Stomach (tissue), 9 donors: Measurements from ENCODE around the gene ZCWPW1. TPM values are rescaled to one million over a fixed set of nuclear protein-coding genes. Genes with fewer than 3 reads are reported as not detected.

ENCODE experiments used
- DNase-seq, 2 donors: peaks; one replicate each; pipeline versions ENCODE4 v3.0.0 to v3.0.0-alpha.2; 2013 to 2019
- H3K27ac ChIP-seq, 5 donors: fragments of 200-600 bp in 4 of 5; sonication (generic) in 4 of 5; one replicate each; pipeline ENCODE4 v1.5.1; 2013 to 2019; ENCODE audit warnings: mild to moderate bottlenecking in 1 of 5, moderate library complexity in 1 of 5
- H3K27me3 ChIP-seq, 3 donors: fragments of 200-600 bp; sonication (generic); one replicate each; pipeline ENCODE4 v1.5.1; 2017 to 2019; ENCODE audit warnings: mixed run types in 1 of 3
- H3K36me3 ChIP-seq, 4 donors: fragments of 200-600 bp; sonication (generic); 1 replicate in 3 of 4; 2 replicates in 1 of 4; pipeline ENCODE4 v1.5.1; 2016 to 2019
- H3K4me1 ChIP-seq, 4 donors: fragments of 200-600 bp; sonication (generic); one replicate each; pipeline ENCODE4 v1.5.1; 2016 to 2019
- H3K4me3 ChIP-seq, 4 donors: fragments of 200-600 bp; sonication (generic) in 3 of 4; one replicate each; pipeline ENCODE4 v1.5.1; 2016 to 2019; ENCODE audit warnings: mild to moderate bottlenecking in 1 of 4
- H3K9me3 ChIP-seq, 4 donors: fragments of 200-600 bp; sonication (generic); one replicate each; pipeline ENCODE4 v1.5.1; 2016 to 2019
- CTCF ChIP-seq, 7 experiments: fragments of 450-650 bp in 4 of 7; fragments of 200-600 bp in 3 of 7; sonication (generic) in 3 of 7; IDR thresholded peaks; one replicate each; pipeline ENCODE4 v1.5.1; 2016 to 2019; ENCODE audit warnings: antibody characterized with exemption in 7 of 7, control low read depth in 2 of 7, mild to moderate bottlenecking in 1 of 7
- EP300 ChIP-seq: sonication (generic); formaldehyde crosslinking; IDR thresholded peaks from one replicate; pipeline ENCODE4 v1.6.1; 2017; ENCODE audit warnings: antibody characterized with exemption
- POLR2A ChIP-seq, 4 donors: fragments of 450-650 bp; IDR thresholded peaks; one replicate each; pipeline ENCODE4 v1.6.1; 2016; ENCODE audit warnings: antibody characterized with exemption in 4 of 4, control low read depth in 2 of 4, mild to moderate bottlenecking in 1 of 4, moderate library complexity in 1 of 4
- POLR2AphosphoS5 ChIP-seq, 3 donors: sonication (generic); formaldehyde crosslinking; IDR thresholded peaks; one replicate each; pipeline ENCODE4 v1.6.1; 2016; ENCODE audit warnings: antibody characterized with exemption in 3 of 3
- WGBS, 5 donors: extraction: QIAGEN DNeasy Blood & Tissue Kit in 3 of 5; methylation state at CpG; one replicate each; pipeline versions ENCODE4 v1.1.5 to v1.1.7; 2013 to 2018; 5-methylcytosine and 5-hydroxymethylcytosine counted together
- intact Hi-C: fragments of 100-400 bp; cut with DNase I; formaldehyde crosslinking; loops from one replicate; pipeline ENCODE4 v1.15.1; 2023; ENCODE audit warnings: low total_unique reads
- polyA plus RNA-seq, 3 donors: library from polyadenylated mRNA; stranded (reverse); fragments of 200-250 nt; gene quantifications; one replicate each; pipeline ENCODE4 v1.2.3, GENCODE V29; 2013
- total RNA-seq, 5 donors: library from RNA; depleted of rRNA; stranded (reverse); fragments of >200 nt; gene quantifications; one replicate each; pipeline versions ENCODE4 v1.1.0 to v1.2.3, GENCODE V29; 2014 to 2016
- donor health status: healthy with polysubstance abuse.
- donor health status: Bipolar disorder and iron deficiency.
- donor health status: healthy.

The ZCWPW1 gene
- total and polyA plus RNA-seq, 8 donors, result 0.89 to 44.3 (median 5.2) TPM; not detected in 1

- intact Hi-C loops, result loop anchor here (10.0 kb wide), 1 partner anchor 63 kb away; no protein-coding TSS in a partner anchor
- H3K36me3 ChIP-seq, result peaks cover 64 to 100% (median 98%) of the 10 kb centered on the region in 4 donors
- TF ChIP-seq CTCF (IDR thresholded peaks at IDR 0.05) (no peak), POLR2A (IDR thresholded peaks at IDR 0.05) (no peak), EP300 (no peak), POLR2AphosphoS5 (IDR thresholded peaks at IDR 0.05) (no peak)
- H3K27me3 ChIP-seq, result no peaks in the 10 kb centered on the region
- DNase-seq, result no peak
- no peak overlapping the region for H3K4me3 ChIP-seq
- no peak overlapping the region for H3K27ac ChIP-seq
- WGBS, 5 donors, result 81 to 88% (median 85%) methylated on average over 5 to 6 of the region's 6 CpGs
- H3K9me3 ChIP-seq, result no peaks in the 10 kb centered on the region
- no peaks in the 10 kb centered on the region for H3K4me1 ChIP-seq
These were observed 76.8 kb downstream of the ZCWPW1 start for GRCh38 chr7:100351657-100352058.

Other genes with a start within 250 kb of the ZCWPW1 start
- gene PVRIG, start 208.8 kb downstream of the ZCWPW1 start, total RNA-seq, result 1 to 10 TPM in 4 of 5 donors, not detected in 1; 1.1 to 3.8 (median 1.4) TPM
- gene PVRIG, start 208.8 kb downstream of the ZCWPW1 start, polyA plus RNA-seq, result 1 to 10 TPM in 1 of 3 donors, under 1 TPM in 2; 0.56 to 1.7 (median 0.95) TPM
- gene SPDYE3, start 121.0 kb downstream of the ZCWPW1 start, total RNA-seq, result not detected
- not detected for gene SPDYE3, start 121.0 kb downstream of the ZCWPW1 start, polyA plus RNA-seq
- gene PILRB, start 70.6 kb downstream of the ZCWPW1 start, total RNA-seq, result 100 to 1,000 TPM in 2 of 5 donors, 10 to 100 TPM in 3; 18.5 to 141 (median 61.3) TPM
- 10 to 100 TPM; 16.8 to 82.3 (median 20.7) TPM for gene PILRB, start 70.6 kb downstream of the ZCWPW1 start, polyA plus RNA-seq
- gene PILRA, start 55.2 kb downstream of the ZCWPW1 start, total RNA-seq, result 1 to 10 TPM in 2 of 5 donors, not detected in 3; 3.1 to 10.0 TPM
- gene PILRA, start 55.2 kb downstream of the ZCWPW1 start, polyA plus RNA-seq, result 1 to 10 TPM; 1.4 to 3.1 (median 1.9) TPM
- gene MEPCE, start 1.1 kb upstream of the ZCWPW1 start, total RNA-seq, result 100 to 1,000 TPM in 1 of 5 donors, 10 to 100 TPM in 4; 14.1 to 117 (median 28.1) TPM
- 10 to 100 TPM; 17.4 to 21.4 (median 20.0) TPM for gene MEPCE, start 1.1 kb upstream of the ZCWPW1 start, polyA plus RNA-seq
- 100 to 1,000 TPM in 1 of 5 donors, 10 to 100 TPM in 1, 1 to 10 TPM in 2, not detected in 1; 6.2 to 226 (median 38.9) TPM for gene PPP1R35, start 7.8 kb upstream of the ZCWPW1 start, total RNA-seq
- gene PPP1R35, start 7.8 kb upstream of the ZCWPW1 start, polyA plus RNA-seq, result 10 to 100 TPM; 29.5 to 78.0 (median 39.5) TPM
- gene SPACDR, start 35.6 kb upstream of the ZCWPW1 start, total RNA-seq, result 1 to 10 TPM in 1 of 5 donors, not detected in 4; 2.3 TPM
- gene SPACDR, start 35.6 kb upstream of the ZCWPW1 start, polyA plus RNA-seq, result 1 to 10 TPM in 1 of 3 donors, under 1 TPM in 1, not detected in 1; 0.65 to 1.1 TPM
- gene TSC22D4, start 50.5 kb upstream of the ZCWPW1 start, total RNA-seq, result 100 to 1,000 TPM in 1 of 5 donors, 10 to 100 TPM in 3, 1 to 10 TPM in 1; 9.4 to 120 (median 28.0) TPM
- gene TSC22D4, start 50.5 kb upstream of the ZCWPW1 start, polyA plus RNA-seq, result 10 to 100 TPM; 25.1 to 44.8 (median 35.0) TPM
- under 1 TPM in 1 of 5 donors, not detected in 4; 0.73 TPM for gene NYAP1, start 55.2 kb upstream of the ZCWPW1 start, total RNA-seq
- under 1 TPM in 2 of 3 donors, not detected in 1; 0.48 to 0.75 TPM for gene NYAP1, start 55.2 kb upstream of the ZCWPW1 start, polyA plus RNA-seq
- gene AGFG2, start 110.5 kb upstream of the ZCWPW1 start, total RNA-seq, result 100 to 1,000 TPM in 1 of 5 donors, 10 to 100 TPM in 3, 1 to 10 TPM in 1; 8.4 to 154 (median 16.4) TPM
- 10 to 100 TPM in 2 of 3 donors, 1 to 10 TPM in 1; 7.9 to 11.0 (median 10.2) TPM for gene AGFG2, start 110.5 kb upstream of the ZCWPW1 start, polyA plus RNA-seq
- gene SAP25, start 145.2 kb upstream of the ZCWPW1 start, total RNA-seq, result 1 to 10 TPM in 1 of 5 donors, under 1 TPM in 1, not detected in 3; 0.92 to 1.8 TPM
- gene SAP25, start 145.2 kb upstream of the ZCWPW1 start, polyA plus RNA-seq, result 1 to 10 TPM; 1.4 to 4.7 (median 2.3) TPM
- 100 to 1,000 TPM in 3 of 5 donors, 10 to 100 TPM in 2; 23.7 to 263 (median 154) TPM for gene LRCH4, start 157.4 kb upstream of the ZCWPW1 start, total RNA-seq
- 10 to 100 TPM; 23.5 to 39.5 (median 26.0) TPM for gene LRCH4, start 157.4 kb upstream of the ZCWPW1 start, polyA plus RNA-seq
- under 1 TPM in 3 of 5 donors, not detected in 2; 0.37 to 0.45 (median 0.43) TPM for gene FBXO24, start 157.6 kb upstream of the ZCWPW1 start, total RNA-seq
- gene FBXO24, start 157.6 kb upstream of the ZCWPW1 start, polyA plus RNA-seq, result under 1 TPM in 2 of 3 donors, not detected in 1; 0.44 to 0.88 TPM
- 100 to 1,000 TPM in 1 of 5 donors, 10 to 100 TPM in 4; 15.8 to 129 (median 37.8) TPM for gene PCOLCE, start 173.7 kb upstream of the ZCWPW1 start, total RNA-seq
- gene PCOLCE, start 173.7 kb upstream of the ZCWPW1 start, polyA plus RNA-seq, result 10 to 100 TPM; 15.6 to 25.0 (median 18.6) TPM
- gene MOSPD3, start 183.8 kb upstream of the ZCWPW1 start, total RNA-seq, result 10 to 100 TPM in 2 of 5 donors, 1 to 10 TPM in 2, not detected in 1; 4.0 to 21.1 (median 9.8) TPM
- 10 to 100 TPM; 20.4 to 30.7 (median 29.1) TPM for gene MOSPD3, start 183.8 kb upstream of the ZCWPW1 start, polyA plus RNA-seq
- 10 to 100 TPM in 1 of 5 donors, 1 to 10 TPM in 3, not detected in 1; 1.2 to 11.6 (median 3.3) TPM for gene TFR2, start 212.8 kb upstream of the ZCWPW1 start, total RNA-seq
- 1 to 10 TPM; 1.7 to 5.1 (median 3.1) TPM for gene TFR2, start 212.8 kb upstream of the ZCWPW1 start, polyA plus RNA-seq
- under 1 TPM in 2 of 5 donors, not detected in 3; 0.37 to 0.43 TPM for gene ACTL6B, start 227.7 kb upstream of the ZCWPW1 start, total RNA-seq
- 1 to 10 TPM in 2 of 3 donors, under 1 TPM in 1; 0.25 to 1.4 (median 1.2) TPM for gene ACTL6B, start 227.7 kb upstream of the ZCWPW1 start, polyA plus RNA-seq
- 100 to 1,000 TPM in 3 of 5 donors, 10 to 100 TPM in 2; 52.9 to 290 (median 152) TPM for gene GNB2, start 245.0 kb upstream of the ZCWPW1 start, total RNA-seq
- gene GNB2, start 245.0 kb upstream of the ZCWPW1 start, polyA plus RNA-seq, result 100 to 1,000 TPM; 147 to 219 (median 169) TPM